GM23338 (cell line): Measurements from ENCODE around the gene PTH1R. TPM values are rescaled to one million over a fixed set of nuclear protein-coding genes. Genes with fewer than 3 reads are reported as not detected.

Source experiments
- ATAC-seq: fragments of 200-7000 bp; cut with Tn5 transposase; 3 replicates; pipeline ENCODE4 v1.9.1; 2020
- DNase-seq: peaks from one replicate; pipeline ENCODE4 v3.0.0-alpha.2; 2015; ENCODE audit warnings: low spot score
- H2AFZ ChIP-seq: fragments of 200-600 bp; sonication (generic); 2 replicates; pipeline ENCODE4 v1.8.0; 2016; ENCODE audit warnings: antibody characterized with exemption, mild to moderate bottlenecking, moderate library complexity
- H3F3A ChIP-seq: fragments of 200-600 bp; sonication (generic); replicated peaks from 2 replicates; pipeline ENCODE4 v1.8.0; 2017; ENCODE audit warnings: antibody characterized with exemption, mixed run types, low read depth
- H3K27ac ChIP-seq: fragments of 200-600 bp; sonication (generic); 2 replicates; pipeline ENCODE4 v1.6.1; 2016; ENCODE audit warnings: low read depth
- H3K27me3 ChIP-seq: fragments of 200-600 bp; sonication (generic); 2 replicates; pipeline ENCODE4 v1.8.0; 2016; ENCODE audit warnings: mild to moderate bottlenecking, mixed run types, moderate library complexity; ENCODE audit not compliant: insufficient read depth
- H3K36me3 ChIP-seq: fragments of 200-600 bp; sonication (generic); 2 replicates; pipeline ENCODE4 v1.8.0; 2016; ENCODE audit warnings: mild to moderate bottlenecking; ENCODE audit not compliant: insufficient read depth
- H3K4me1 ChIP-seq: fragments of 200-600 bp; sonication (generic); 2 replicates; pipeline ENCODE4 v1.8.0; 2016; ENCODE audit warnings: mild to moderate bottlenecking, moderate library complexity; ENCODE audit not compliant: insufficient read depth
- H3K4me2 ChIP-seq: fragments of 200-600 bp; sonication (generic); 2 replicates; pipeline ENCODE4 v1.7.1; 2017; ENCODE audit warnings: mixed run types
- H3K4me3 ChIP-seq: fragments of 200-600 bp; sonication (generic); 2 replicates; pipeline ENCODE4 v1.6.1; 2016; ENCODE audit warnings: mixed run types
- H3K79me2 ChIP-seq: fragments of 200-600 bp; sonication (generic); replicated peaks from 2 replicates; pipeline ENCODE4 v1.8.0; 2017; ENCODE audit warnings: mild to moderate bottlenecking; ENCODE audit not compliant: insufficient read depth
- H3K9me2 ChIP-seq: fragments of 200-600 bp; sonication (generic); 2 replicates; pipeline ENCODE4 v1.8.0; 2017; ENCODE audit not compliant: insufficient read depth
- H4K20me1 ChIP-seq: fragments of 200-600 bp; sonication (generic); replicated peaks from 2 replicates; pipeline ENCODE4 v1.8.0; 2017; ENCODE audit warnings: mild to moderate bottlenecking; ENCODE audit not compliant: insufficient read depth
- H3K27ac Mint-ChIP-seq: 2 replicates; pipeline ENCODE4 v1.8.0; 2020; ENCODE audit warnings: inconsistent platforms, mild to moderate bottlenecking, moderate library complexity, mixed read lengths
- H3K27me3 Mint-ChIP-seq: 3 replicates; pipeline ENCODE4 v1.8.0; 2022; ENCODE audit warnings: low read depth, mild to moderate bottlenecking, moderate library complexity, mixed read lengths, inconsistent platforms; ENCODE audit not compliant: insufficient read depth, poor library complexity
- H3K36me3 Mint-ChIP-seq: 3 replicates; pipeline ENCODE4 v1.8.0; 2021; ENCODE audit warnings: low read depth, mild to moderate bottlenecking, inconsistent platforms, moderate library complexity, mixed read lengths
- H3K4me1 Mint-ChIP-seq: 3 replicates; pipeline ENCODE4 v1.8.0; 2020; ENCODE audit warnings: mild to moderate bottlenecking, inconsistent platforms, mixed read lengths
- H3K4me3 Mint-ChIP-seq: 3 replicates; pipeline ENCODE4 v1.8.0; 2021; ENCODE audit warnings: moderate library complexity, mild to moderate bottlenecking, inconsistent platforms, mixed read lengths
- H3K9me3 Mint-ChIP-seq: 3 replicates; pipeline ENCODE4 v1.8.0; 2020; ENCODE audit warnings: moderate library complexity, mild to moderate bottlenecking, inconsistent platforms, mixed read lengths
- CREB1 ChIP-seq: fragments of 250-450 bp; sonication (Bioruptor Pico); IDR thresholded peaks from 2 replicates; pipeline ENCODE4 v1.5.0; 2020; ENCODE audit warnings: low read depth, mild to moderate bottlenecking, moderate library complexity
- EZH2 ChIP-seq: fragments of 200-600 bp; sonication (generic); IDR thresholded peaks from one replicate; pipeline ENCODE4 v1.8.0; 2017; ENCODE audit warnings: antibody characterized with exemption, mild to moderate bottlenecking, low read depth; ENCODE audit not compliant: unreplicated experiment
- EZH2phosphoT487 ChIP-seq: fragments of 200-600 bp; sonication (generic); IDR thresholded peaks from one replicate; pipeline ENCODE4 v1.8.1; 2018; ENCODE audit warnings: antibody characterized with exemption; ENCODE audit not compliant: unreplicated experiment
- JUNB ChIP-seq: IDR thresholded peaks from one replicate; pipeline ENCODE4 v1.6.1; 2016; ENCODE audit warnings: antibody characterized with exemption; ENCODE audit not compliant: unreplicated experiment
- NANOG ChIP-seq: IDR thresholded peaks from 2 replicates; pipeline ENCODE4 v1.6.1; 2016; ENCODE audit warnings: antibody characterized with exemption, borderline replicate concordance
- STAT1 ChIP-seq: IDR thresholded peaks from one replicate; pipeline ENCODE4 v1.6.1; 2016; ENCODE audit warnings: antibody characterized with exemption; ENCODE audit not compliant: unreplicated experiment
- ZNF114 ChIP-seq: fragments of 250-450 bp; sonication (Bioruptor Pico); IDR thresholded peaks from 2 replicates; pipeline ENCODE4 v1.5.0; 2020; ENCODE audit warnings: mild to moderate bottlenecking, moderate library complexity
- ZNF331 ChIP-seq: fragments of 250-450 bp; sonication (Bioruptor Pico); IDR thresholded peaks from 2 replicates; pipeline ENCODE4 v1.5.0; 2020; ENCODE audit warnings: low read depth, mild to moderate bottlenecking, moderate library complexity
- ZNF462 ChIP-seq: fragments of 250-450 bp; sonication (Bioruptor Pico); IDR thresholded peaks from 2 replicates; pipeline ENCODE4 v1.5.0; 2020; ENCODE audit warnings: mild to moderate bottlenecking, moderate library complexity
- polyA plus RNA-seq: library from polyadenylated mRNA; unstranded; fragments of >200 nt; fragmentation: Nextera tagmentation; extraction: Ambion mirVana; gene quantifications from 2 replicates; pipeline ENCODE4 v1.2.1, GENCODE V29; 2016
- total RNA-seq: library from RNA; depleted of rRNA; stranded (reverse); fragments of >200 nt; shearing (Covaris generic); gene quantifications from 2 replicates; pipeline ENCODE4 v1.2.3, GENCODE V29; 2014
- TF ChIP-seq, protein P1 (sequence below): IDR thresholded peaks from one replicate; pipeline ENCODE4 v1.6.1; 2018; ENCODE audit warnings: antibody characterized with exemption; ENCODE audit not compliant: unreplicated experiment
- TF ChIP-seq, protein P2 (sequence below), 2 experiments: fragments of 200-600 bp in 1 of 2; sonication (generic) in 1 of 2; conservative IDR thresholded peaks; 2 replicates each; pipeline versions ENCODE4 v1.5.1 to v1.6.1; 2016 to 2017; ENCODE audit warnings: antibody characterized with exemption in 2 of 2, low read depth in 2 of 2, mild to moderate bottlenecking in 2 of 2, moderate library complexity in 1 of 2

The PTH1R gene
- total and polyA plus RNA-seq, 2 experiments from 2014 or later: 1.3 to 1.9 TPM

- no peak overlapping the region for H2AFZ ChIP-seq
- Mint-ChIP-seq H3K4me3 (no peak overlapping the region), H3K9me3 (no peaks in the 10 kb centered on the region), H3K27me3 (peaks cover 85% of the 10 kb centered on the region), H3K4me1 (peaks cover 15% of the 10 kb centered on the region), H3K36me3 (no peaks in the 10 kb centered on the region), H3K27ac (no peak overlapping the region)
- no peaks in the 10 kb centered on the region for H3F3A ChIP-seq
- ATAC-seq (no peak), DNase-seq (no peak)
- H4K20me1 ChIP-seq: no peaks in the 10 kb centered on the region
- peaks cover 81% of the 10 kb centered on the region for H3K27me3 ChIP-seq
- H3K4me1 ChIP-seq: peaks cover 34% of the 10 kb centered on the region
- no peak overlapping the region for H3K4me2 ChIP-seq
- TF ChIP-seq EZH2 (no peak), JUNB (no peak), EZH2phosphoT487 (no peak), STAT1 (no peak), NANOG (no peak), ZNF114 (CRISPR knock-in tag) (no peak), ZNF462 (no peak), CREB1 (CRISPR knock-in tag) (no peak), ZNF331 (CRISPR knock-in tag) (no peak)
- TF ChIP-seq, protein P1, sequence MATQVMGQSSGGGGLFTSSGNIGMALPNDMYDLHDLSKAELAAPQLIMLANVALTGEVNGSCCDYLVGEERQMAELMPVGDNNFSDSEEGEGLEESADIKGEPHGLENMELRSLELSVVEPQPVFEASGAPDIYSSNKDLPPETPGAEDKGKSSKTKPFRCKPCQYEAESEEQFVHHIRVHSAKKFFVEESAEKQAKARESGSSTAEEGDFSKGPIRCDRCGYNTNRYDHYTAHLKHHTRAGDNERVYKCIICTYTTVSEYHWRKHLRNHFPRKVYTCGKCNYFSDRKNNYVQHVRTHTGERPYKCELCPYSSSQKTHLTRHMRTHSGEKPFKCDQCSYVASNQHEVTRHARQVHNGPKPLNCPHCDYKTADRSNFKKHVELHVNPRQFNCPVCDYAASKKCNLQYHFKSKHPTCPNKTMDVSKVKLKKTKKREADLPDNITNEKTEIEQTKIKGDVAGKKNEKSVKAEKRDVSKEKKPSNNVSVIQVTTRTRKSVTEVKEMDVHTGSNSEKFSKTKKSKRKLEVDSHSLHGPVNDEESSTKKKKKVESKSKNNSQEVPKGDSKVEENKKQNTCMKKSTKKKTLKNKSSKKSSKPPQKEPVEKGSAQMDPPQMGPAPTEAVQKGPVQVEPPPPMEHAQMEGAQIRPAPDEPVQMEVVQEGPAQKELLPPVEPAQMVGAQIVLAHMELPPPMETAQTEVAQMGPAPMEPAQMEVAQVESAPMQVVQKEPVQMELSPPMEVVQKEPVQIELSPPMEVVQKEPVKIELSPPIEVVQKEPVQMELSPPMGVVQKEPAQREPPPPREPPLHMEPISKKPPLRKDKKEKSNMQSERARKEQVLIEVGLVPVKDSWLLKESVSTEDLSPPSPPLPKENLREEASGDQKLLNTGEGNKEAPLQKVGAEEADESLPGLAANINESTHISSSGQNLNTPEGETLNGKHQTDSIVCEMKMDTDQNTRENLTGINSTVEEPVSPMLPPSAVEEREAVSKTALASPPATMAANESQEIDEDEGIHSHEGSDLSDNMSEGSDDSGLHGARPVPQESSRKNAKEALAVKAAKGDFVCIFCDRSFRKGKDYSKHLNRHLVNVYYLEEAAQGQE: no peak
- TF ChIP-seq, protein P2, sequence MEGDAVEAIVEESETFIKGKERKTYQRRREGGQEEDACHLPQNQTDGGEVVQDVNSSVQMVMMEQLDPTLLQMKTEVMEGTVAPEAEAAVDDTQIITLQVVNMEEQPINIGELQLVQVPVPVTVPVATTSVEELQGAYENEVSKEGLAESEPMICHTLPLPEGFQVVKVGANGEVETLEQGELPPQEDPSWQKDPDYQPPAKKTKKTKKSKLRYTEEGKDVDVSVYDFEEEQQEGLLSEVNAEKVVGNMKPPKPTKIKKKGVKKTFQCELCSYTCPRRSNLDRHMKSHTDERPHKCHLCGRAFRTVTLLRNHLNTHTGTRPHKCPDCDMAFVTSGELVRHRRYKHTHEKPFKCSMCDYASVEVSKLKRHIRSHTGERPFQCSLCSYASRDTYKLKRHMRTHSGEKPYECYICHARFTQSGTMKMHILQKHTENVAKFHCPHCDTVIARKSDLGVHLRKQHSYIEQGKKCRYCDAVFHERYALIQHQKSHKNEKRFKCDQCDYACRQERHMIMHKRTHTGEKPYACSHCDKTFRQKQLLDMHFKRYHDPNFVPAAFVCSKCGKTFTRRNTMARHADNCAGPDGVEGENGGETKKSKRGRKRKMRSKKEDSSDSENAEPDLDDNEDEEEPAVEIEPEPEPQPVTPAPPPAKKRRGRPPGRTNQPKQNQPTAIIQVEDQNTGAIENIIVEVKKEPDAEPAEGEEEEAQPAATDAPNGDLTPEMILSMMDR (conservative IDR thresholded peaks at IDR 0.05; ENCODE audit: low read depth in 2 of 2): no peak
- H3K27ac ChIP-seq: no peak overlapping the region
- H3K4me3 ChIP-seq: no peak overlapping the region
- H3K36me3 ChIP-seq: no peaks in the 10 kb centered on the region
- no peaks in the 10 kb centered on the region for H3K79me2 ChIP-seq
- H3K9me2 ChIP-seq: no peaks in the 10 kb centered on the region
Observed at GRCh38 chr3:46889381-46890110, 12.0 kb downstream of the PTH1R start.
